Dermis blood vessel endothelial cell (primary cell): ENCODE measurements around the gene NPEPL1. TPM values are rescaled to one million over a fixed set of nuclear protein-coding genes. Genes with fewer than 3 reads are reported as not detected.
"Not testable (repeated sequence)": the region's sequence is repeated elsewhere in the genome, so short reads cannot be mapped to it uniquely, and the experiment has no call there.

Experiments used
- DNase-seq: peaks from one replicate; pipeline ENCODE4 v3.0.0; 2010
- total RNA-seq: library from RNA; depleted of rRNA; stranded (reverse); fragments of >200 nt; gene quantifications from 2 replicates; pipeline ENCODE4 v1.2.3, GENCODE V29; 2014

Gene NPEPL1
- total RNA-seq, 1 donor from 2014 or later = 28.8 TPM

- DNase-seq = no peak
These were observed 52.8 kb downstream of the NPEPL1 start for GRCh38 chr20:58745391-58745790.

GRCh38 chr20:58746620-58747019 lies 54.0 kb downstream of the NPEPL1 start:
- DNase-seq = no peak

- no peak for DNase-seq
These were observed 54.6 kb downstream of the NPEPL1 start for GRCh38 chr20:58747211-58747610.

GRCh38 chr20:58748618-58749017 lies 56.0 kb downstream of the NPEPL1 start:
- no peak for DNase-seq

- no peak for DNase-seq
These were observed 56.6 kb downstream of the NPEPL1 start for GRCh38 chr20:58749098-58749769.

GRCh38 chr20:58749979-58750378 lies 57.4 kb downstream of the NPEPL1 start:
- DNase-seq = no peak

GRCh38 chr20:58750706-58751105 lies 58.1 kb downstream of the NPEPL1 start:
- DNase-seq = not testable (repeated sequence)

- no peak for DNase-seq
These were observed 59.4 kb downstream of the NPEPL1 start for GRCh38 chr20:58751979-58752378.

GRCh38 chr20:58752565-58752964 lies 60.0 kb downstream of the NPEPL1 start:
- no peak for DNase-seq

GRCh38 chr20:58753267-58753921 lies 60.8 kb downstream of the NPEPL1 start:
- no peak for DNase-seq

GRCh38 chr20:58753922-58754551 lies 61.4 kb downstream of the NPEPL1 start:
- no peak for DNase-seq

GRCh38 chr20:58754584-58754983 lies 62.0 kb downstream of the NPEPL1 start:
- DNase-seq = no peak

GRCh38 chr20:58755062-58755697 lies 62.6 kb downstream of the NPEPL1 start:
- DNase-seq = no peak

- DNase-seq = no peak
These were observed 63.3 kb downstream of the NPEPL1 start for GRCh38 chr20:58755766-58756449.

GRCh38 chr20:58756450-58756775 lies 63.8 kb downstream of the NPEPL1 start:
- DNase-seq = no peak

GRCh38 chr20:58757647-58758046 lies 65.0 kb downstream of the NPEPL1 start:
- not testable (repeated sequence) for DNase-seq

GRCh38 chr20:58759947-58760346 lies 67.3 kb downstream of the NPEPL1 start:
- no peak for DNase-seq

- DNase-seq = no peak
These were observed 68.3 kb downstream of the NPEPL1 start for GRCh38 chr20:58760856-58761255.

- DNase-seq = no peak
These were observed 69.5 kb downstream of the NPEPL1 start for GRCh38 chr20:58762120-58762519.

- no peak for DNase-seq
These were observed 70.5 kb downstream of the NPEPL1 start for GRCh38 chr20:58763076-58763475.
